Measurements from ENCODE around the gene TUBB2A. TPM values are rescaled to one million over a fixed set of nuclear protein-coding genes. Genes with fewer than 3 reads are reported as not detected.

The TUBB2A gene
- total RNA-seq, 4 donors from 2014 or later: 90.1 to 181 (median 146) TPM

- Histone ChIP-seq H3K9me3 (no peaks in the 10 kb centered on the region), H3K4me1 (peaks cover 13 to 20% (median 19%) of the 10 kb centered on the region in 4 donors), H3K27ac (replicated peaks in 1 of 4) (no peak overlapping the region), H3K36me3 (no peaks in the 10 kb centered on the region), H3K27me3 (no peaks in the 10 kb centered on the region), H3K4me3 (no peak overlapping the region)
- TF ChIP-seq CTCF (IDR thresholded peaks at IDR 0.05) (no peak), EP300 (IDR thresholded peaks at IDR 0.05) (no peak), POLR2AphosphoS5 (IDR thresholded peaks at IDR 0.05) (no peak), POLR2A (IDR thresholded peaks at IDR 0.05; ENCODE audit: low read depth) (no peak)
- DNase-seq (ENCODE audit: extremely low spot score): no peak
- intact Hi-C loops (cut with DNase I): no loop called here
- 63% methylated on average over 7 of the region's 7 CpGs for WGBS
Measured at GRCh38 chr6:3165631-3166534, 8.5 kb upstream of the TUBB2A start.

- intact Hi-C loops (cut with DNase I): loop anchor here (5.0 kb wide), 1 partner anchor 68 kb away; no protein-coding TSS in a partner anchor
- Histone ChIP-seq H3K4me1 (peaks cover 19 to 35% (median 30%) of the 10 kb centered on the region in 4 donors), H3K27ac (replicated peaks in 1 of 4) (no peak overlapping the region), H3K36me3 (no peaks in the 10 kb centered on the region), H3K9me3 (no peaks in the 10 kb centered on the region), H3K27me3 (no peaks in the 10 kb centered on the region), H3K4me3 (no peak overlapping the region)
- no peak for DNase-seq (ENCODE audit: extremely low spot score)
- 93% methylated on average over 6 of the region's 6 CpGs for WGBS
- TF ChIP-seq CTCF (IDR thresholded peaks at IDR 0.05) (no peak), POLR2A (IDR thresholded peaks at IDR 0.05; ENCODE audit: low read depth) (no peak), POLR2AphosphoS5 (IDR thresholded peaks at IDR 0.05) (no peak), EP300 (IDR thresholded peaks at IDR 0.05) (no peak)
Measured at GRCh38 chr6:3164388-3164787, 7.0 kb upstream of the TUBB2A start.

- Histone ChIP-seq H3K27ac (replicated peaks in 1 of 4) (peak overlapping the region; percentile 99 to 100 (median 100)), H3K4me1 (peaks cover 19 to 46% (median 41%) of the 10 kb centered on the region in 4 donors), H3K4me3 (peak overlapping the region; percentile 83 to 89 (median 88)), H3K27me3 (no peaks in the 10 kb centered on the region), H3K36me3 (no peaks in the 10 kb centered on the region), H3K9me3 (no peaks in the 10 kb centered on the region)
- intact Hi-C loops (cut with DNase I): loop anchor here (5.0 kb wide), 1 partner anchor 69 kb away; no protein-coding TSS in a partner anchor
- 20% methylated on average over 13 of the region's 13 CpGs for WGBS
- TF ChIP-seq EP300 (IDR thresholded peaks at IDR 0.05) (no peak), CTCF (IDR thresholded peaks at IDR 0.05) (no peak), POLR2A (IDR thresholded peaks at IDR 0.05; ENCODE audit: low read depth) (no peak), POLR2AphosphoS5 (IDR thresholded peaks at IDR 0.05) (no peak)
- DNase-seq (ENCODE audit: extremely low spot score): no peak
Measured at GRCh38 chr6:3163248-3163594, 5.9 kb upstream of the TUBB2A start.

- Histone ChIP-seq H3K4me3 (peak overlapping the region; percentile 83 to 89 (median 88)), H3K4me1 (peaks cover 19 to 48% (median 42%) of the 10 kb centered on the region in 4 donors), H3K27me3 (no peaks in the 10 kb centered on the region), H3K36me3 (no peaks in the 10 kb centered on the region), H3K9me3 (no peaks in the 10 kb centered on the region), H3K27ac (replicated peaks in 1 of 4) (peak overlapping the region; percentile 99 to 100 (median 100))
- TF ChIP-seq POLR2AphosphoS5 (IDR thresholded peaks at IDR 0.05) (peak; percentile 57 to 79), CTCF (IDR thresholded peaks at IDR 0.05) (peak in 1 of 3 experiments; percentile 19), EP300 (IDR thresholded peaks at IDR 0.05) (no peak), POLR2A (IDR thresholded peaks at IDR 0.05; ENCODE audit: low read depth) (peak; percentile 30)
- WGBS: 0% methylated on average over 33 of the region's 74 CpGs
- intact Hi-C loops (cut with DNase I): loop anchor here (5.0 kb wide), 1 partner anchor 70 kb away; no protein-coding TSS in a partner anchor
- DNase-seq (ENCODE audit: extremely low spot score): no peak
Measured at GRCh38 chr6:3162565-3163247, 5.4 kb upstream of the TUBB2A start.
